B cell (primary cell): ENCODE measurements around the gene RBM20. TPM values are rescaled to one million over a fixed set of nuclear protein-coding genes. Genes with fewer than 3 reads are reported as not detected.
A peak's percentile ranks its signal among the peaks of the same experiment; 100 is the strongest.

Experiments
- ATAC-seq: fragments of 200-7000 bp; cut with Tn5 transposase; one replicate; pipeline ENCODE4 v1.10.0; 2021; ENCODE audit warnings: low read depth, mild to moderate bottlenecking, moderate number of reproducible peaks, moderate library complexity
- CTCF ChIA-PET: fragments of 350-600 bp; sonication (Branson Sonifier 250); formaldehyde crosslinking; loops from one replicate; lab custom pipeline; 2021; ENCODE audit warnings: antibody characterized with exemption, inconsistent platforms; lab: Charles Lee
- POLR2A ChIA-PET: fragments of 350-600 bp; sonication (Branson Sonifier 250); formaldehyde crosslinking; loops from one replicate; lab custom pipeline; 2021; ENCODE audit warnings: antibody characterized with exemption; lab: Charles Lee
- DNase-seq: peaks from one replicate; pipeline ENCODE4 v3.0.0; 2013
- H2AFZ ChIP-seq: 2 replicates; pipeline ENCODE4 v1.6.1; 2012; ENCODE audit warnings: mild to moderate bottlenecking, low read depth, low read length; ENCODE audit not compliant: insufficient read depth, poor library complexity, severe bottlenecking
- H3K27ac ChIP-seq, 2 donors: 1 replicate in 1 of 2; 2 replicates in 1 of 2; pipeline ENCODE4 v1.5.1; 2012 to 2013; ENCODE audit warnings: low read length in 2 of 2, mild to moderate bottlenecking in 2 of 2, moderate library complexity in 1 of 2
- H3K27me3 ChIP-seq, 4 experiments: fragments of 200-600 bp in 1 of 4; sonication (generic) in 1 of 4; replicated peaks in 1 of 4; 1 replicate in 2 of 4; 2 replicates in 2 of 4; pipeline versions ENCODE4 v1.6.1 to v1.7.0; 2013 to 2016; ENCODE audit warnings: low read length in 3 of 4, mild to moderate bottlenecking in 2 of 4, mixed read lengths in 1 of 4, moderate library complexity in 1 of 4; ENCODE audit not compliant: insufficient read depth in 4 of 4, control insufficient read depth in 3 of 4; ENCODE audit errors: control extremely low read depth in 1 of 4
- H3K36me3 ChIP-seq, 2 experiments: replicated peaks in 1 of 2; 1 replicate in 1 of 2; 2 replicates in 1 of 2; pipeline versions ENCODE4 v1.6.1 to v1.7.1; 2013; ENCODE audit warnings: low read length in 1 of 2; ENCODE audit not compliant: insufficient read depth in 2 of 2, control insufficient read depth in 1 of 2; ENCODE audit errors: control extremely low read depth in 1 of 2, extremely low read depth in 1 of 2
- H3K4me1 ChIP-seq, 2 donors: fragments of 200-600 bp in 1 of 2; sonication (generic) in 1 of 2; 1 replicate in 1 of 2; 2 replicates in 1 of 2; pipeline versions ENCODE4 v1.5.1 to v1.6.1; 2013 to 2017; ENCODE audit warnings: low read length in 2 of 2; ENCODE audit not compliant: control insufficient read depth in 2 of 2, insufficient read depth in 2 of 2
- H3K4me2 ChIP-seq: replicated peaks from 2 replicates; pipeline ENCODE3; 2012; ENCODE audit warnings: mild to moderate bottlenecking, low read depth, low read length; ENCODE audit not compliant: poor library complexity, severe bottlenecking
- H3K4me3 ChIP-seq, 5 experiments: fragments of 200-600 bp in 1 of 5; sonication (generic) in 1 of 5; 1 replicate in 3 of 5; 2 replicates in 2 of 5; pipeline versions ENCODE4 v1.5.1 to v1.7.0; 2011 to 2016; ENCODE audit warnings: low read length in 4 of 5, mild to moderate bottlenecking in 4 of 5, low read depth in 2 of 5, control low read depth in 1 of 5, moderate library complexity in 1 of 5; ENCODE audit not compliant: insufficient read depth in 1 of 5; ENCODE audit errors: control extremely low read depth in 1 of 5, extremely low read depth in 1 of 5
- H3K79me2 ChIP-seq: fragments of 200-600 bp; sonication (generic); one replicate; pipeline ENCODE4 v1.6.0; 2016; ENCODE audit warnings: low read length; ENCODE audit not compliant: control insufficient read depth, insufficient read depth
- H3K9ac ChIP-seq: fragments of 200-600 bp; sonication (generic); 2 replicates; pipeline ENCODE4 v1.6.1; 2017; ENCODE audit warnings: mild to moderate bottlenecking, low read length, moderate library complexity
- H3K9me3 ChIP-seq, 3 donors: one replicate each; pipeline versions ENCODE4 v1.6.1 to v1.7.1; 2013; ENCODE audit warnings: low read length in 2 of 3; ENCODE audit not compliant: control insufficient read depth in 2 of 3, insufficient read depth in 1 of 3; ENCODE audit errors: control extremely low read depth in 1 of 3
- H4K20me1 ChIP-seq: 2 replicates; pipeline ENCODE4 v1.6.0; 2012; ENCODE audit warnings: mild to moderate bottlenecking, low read length; ENCODE audit not compliant: insufficient read depth, control insufficient read depth, poor library complexity, severe bottlenecking
- H3K27ac Mint-ChIP-seq: one replicate; pipeline ENCODE4 v1.8.0; 2021; ENCODE audit warnings: mixed read lengths
- H3K27me3 Mint-ChIP-seq: one replicate; pipeline ENCODE4 v1.8.0; 2021; ENCODE audit warnings: mixed read lengths
- H3K4me1 Mint-ChIP-seq: one replicate; pipeline ENCODE4 v1.8.0; 2021; ENCODE audit warnings: mixed read lengths
- H3K4me3 Mint-ChIP-seq: one replicate; pipeline ENCODE4 v1.8.0; 2021; ENCODE audit warnings: mixed read lengths
- H3K9me3 Mint-ChIP-seq: one replicate; pipeline ENCODE4 v1.8.0; 2022; ENCODE audit warnings: mixed read lengths; ENCODE audit not compliant: insufficient read depth
- EZH2 ChIP-seq: IDR thresholded peaks from 2 replicates; pipeline ENCODE4 v1.6.1; 2012; ENCODE audit warnings: borderline replicate concordance, low read depth, mild to moderate bottlenecking, moderate library complexity, low read length; ENCODE audit not compliant: insufficient read depth, poor library complexity, severe bottlenecking
- WGBS: methylation state at CpG from one replicate; pipeline ENCODE4 v1.1.5; 2013; ENCODE audit warnings: missing lambda C conversion rate; ENCODE audit not compliant: insufficient coverage; 5-methylcytosine and 5-hydroxymethylcytosine counted together
- intact Hi-C: fragments of 100-400 bp; cut with micrococcal nuclease; formaldehyde crosslinking; loops from one replicate; pipeline ENCODE4 v1.10.0; 2022
- polyA plus RNA-seq: library from polyadenylated mRNA; depleted of rRNA; stranded (reverse); fragments of >200 nt; gene quantifications from 2 replicates; pipeline ENCODE4 v1.2.3, GENCODE V29; 2012
- total RNA-seq, 2 donors: library from RNA; stranded (reverse); fragments of 120-200 nt in 1 of 2; gene quantifications; 1 replicate in 1 of 2; 2 replicates in 1 of 2; pipeline versions ENCODE4 v1.2.3 to v1.2.4, GENCODE V29; 2013 to 2022
- TF ChIP-seq, protein P1 (sequence below): fragments of 200-600 bp; IDR thresholded peaks from one replicate; pipeline ENCODE4 v1.8.0; 2022; ENCODE audit warnings: antibody characterized with exemption, mild to moderate bottlenecking

Gene RBM20
- total and polyA plus RNA-seq, 2 donors (not counting 1 experiment from before 2014, with no cell fraction given): not detected

DNA sequence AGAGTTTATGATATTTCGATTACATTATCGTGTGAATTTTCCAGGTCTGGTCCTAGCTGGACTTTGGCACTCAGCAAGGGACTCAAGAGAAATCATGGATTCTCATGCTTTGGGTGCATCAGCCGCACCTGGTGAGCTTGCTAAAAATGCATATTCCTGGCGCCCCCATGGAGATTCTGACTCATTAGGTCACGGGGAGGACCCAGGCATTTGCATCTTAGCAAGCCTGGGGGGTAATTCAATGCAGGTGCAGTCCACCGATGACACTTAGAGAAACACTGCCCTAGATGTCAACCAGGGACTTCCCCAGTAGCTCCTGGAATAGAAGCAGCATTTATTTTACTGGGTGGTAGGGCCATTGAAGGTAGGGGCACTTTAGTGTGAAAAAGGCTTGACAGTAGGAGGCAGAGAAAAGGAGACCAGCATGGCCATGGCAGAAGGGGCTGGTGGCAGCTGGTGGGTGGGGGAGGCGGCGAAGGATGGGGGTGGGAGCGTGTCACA, 197.7 kb downstream of the RBM20 start:
- Mint-ChIP-seq H3K4me3 (peak overlapping the region; percentile 69), H3K4me1 (peaks cover 64% of the 10 kb centered on the region), H3K9me3 (no peaks in the 10 kb centered on the region), H3K27ac (peak overlapping the region; percentile 89), H3K27me3 (no peaks in the 10 kb centered on the region)
- POLR2A ChIA-PET: interaction anchor here (0.7 to 3.5 kb wide), 14 partner anchors 16 to 834 kb away, joined by 3 to 80 read pairs (median 8); partner anchors contain the start of genes ADD3, BBIP1, PDCD4 and SHOC2
- ATAC-seq (peak; percentile 77), DNase-seq (peak; percentile 88)
- Histone ChIP-seq H3K36me3 (no peaks in the 10 kb centered on the region), H3K27me3 (no peaks in the 10 kb centered on the region), H3K27ac (peak overlapping the region; percentile 94 to 99), H3K4me1 (peaks cover 60 to 67% of the 10 kb centered on the region in 2 donors), H3K9me3 (no peaks in the 10 kb centered on the region), H2AFZ (no peak overlapping the region), H4K20me1 (no peaks in the 10 kb centered on the region), H3K79me2 (peaks cover 11% of the 10 kb centered on the region), H3K4me3 (peak overlapping the region in 3 of 5 experiments; percentile 1 to 50 (median 25)), H3K4me2 (peak overlapping the region; percentile 78), H3K9ac (peak overlapping the region; percentile 57)
- TF ChIP-seq, protein P1, sequence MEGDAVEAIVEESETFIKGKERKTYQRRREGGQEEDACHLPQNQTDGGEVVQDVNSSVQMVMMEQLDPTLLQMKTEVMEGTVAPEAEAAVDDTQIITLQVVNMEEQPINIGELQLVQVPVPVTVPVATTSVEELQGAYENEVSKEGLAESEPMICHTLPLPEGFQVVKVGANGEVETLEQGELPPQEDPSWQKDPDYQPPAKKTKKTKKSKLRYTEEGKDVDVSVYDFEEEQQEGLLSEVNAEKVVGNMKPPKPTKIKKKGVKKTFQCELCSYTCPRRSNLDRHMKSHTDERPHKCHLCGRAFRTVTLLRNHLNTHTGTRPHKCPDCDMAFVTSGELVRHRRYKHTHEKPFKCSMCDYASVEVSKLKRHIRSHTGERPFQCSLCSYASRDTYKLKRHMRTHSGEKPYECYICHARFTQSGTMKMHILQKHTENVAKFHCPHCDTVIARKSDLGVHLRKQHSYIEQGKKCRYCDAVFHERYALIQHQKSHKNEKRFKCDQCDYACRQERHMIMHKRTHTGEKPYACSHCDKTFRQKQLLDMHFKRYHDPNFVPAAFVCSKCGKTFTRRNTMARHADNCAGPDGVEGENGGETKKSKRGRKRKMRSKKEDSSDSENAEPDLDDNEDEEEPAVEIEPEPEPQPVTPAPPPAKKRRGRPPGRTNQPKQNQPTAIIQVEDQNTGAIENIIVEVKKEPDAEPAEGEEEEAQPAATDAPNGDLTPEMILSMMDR: no peak
- TF ChIP-seq EZH2: no peak
- CTCF ChIA-PET: interaction anchor here (0.6 to 4.2 kb wide), 18 partner anchors 8 to 164 kb away, joined by 3 to 45 read pairs (median 3); partner anchors contain the start of genes BBIP1, PDCD4 and SHOC2
- intact Hi-C loops: loop anchor here (1.0 to 2.0 kb wide), 4 partner anchors 18 to 39 kb away; partner anchors contain the start of gene PDCD4
- 23% methylated on average over 9 of the region's 9 CpGs for WGBS
